HG02571 (cell line): Measurements from ENCODE around the gene PLPP7.
"Not testable (repeated sequence)": the region's sequence is repeated elsewhere in the genome, so short reads cannot be mapped to it uniquely, and the experiment has no call there.

Experiments
- ATAC-seq: cut with Tn5 transposase; IDR thresholded peaks from one replicate; pipeline ENCODE4 v1.9.1; 2021; ENCODE audit warnings: mild to moderate bottlenecking, moderate library complexity; ENCODE audit not compliant: unreplicated experiment

The PLPP7 gene

GRCh38 chr9:131266266-131267229, 23.0 kb upstream of the PLPP7 start:
- ATAC-seq = no peak

GRCh38 chr9:131270171-131271015, 19.1 kb upstream of the PLPP7 start:
- no peak for ATAC-seq

GRCh38 chr9:131271016-131271273, 18.6 kb upstream of the PLPP7 start:
- not testable (repeated sequence) for ATAC-seq

GRCh38 chr9:131271506-131271931, 18.0 kb upstream of the PLPP7 start:
- ATAC-seq = no peak

- ATAC-seq = no peak
Measured at GRCh38 chr9:131272212-131272611, 17.3 kb upstream of the PLPP7 start.

- no peak for ATAC-seq
Measured at GRCh38 chr9:131273146-131273855, 16.2 kb upstream of the PLPP7 start.

GRCh38 chr9:131273856-131274673, 15.5 kb upstream of the PLPP7 start:
- ATAC-seq = no peak

GRCh38 chr9:131274674-131275331, 14.7 kb upstream of the PLPP7 start:
- ATAC-seq = no peak

GRCh38 chr9:131275332-131276093, 14.0 kb upstream of the PLPP7 start:
- no peak for ATAC-seq

- no peak for ATAC-seq
Measured at GRCh38 chr9:131276094-131276888, 13.2 kb upstream of the PLPP7 start, which contains the start of gene FAM78A. TSS of gene FAM78A (minus strand) at chr9:131276510. CDS start at chr9:131276179, 331 bp downstream.

GRCh38 chr9:131276891-131277286, 12.6 kb upstream of the PLPP7 start:
- no peak for ATAC-seq

GRCh38 chr9:131277287-131277909, 12.1 kb upstream of the PLPP7 start:
- no peak for ATAC-seq

GRCh38 chr9:131277910-131278701, 11.4 kb upstream of the PLPP7 start:
- ATAC-seq = no peak

GRCh38 chr9:131278702-131279111, 10.8 kb upstream of the PLPP7 start:
- ATAC-seq = no peak

GRCh38 chr9:131279196-131279862, 10.2 kb upstream of the PLPP7 start:
- no peak for ATAC-seq

GRCh38 chr9:131279863-131280570, 9.5 kb upstream of the PLPP7 start:
- ATAC-seq = no peak
